Amniotic stem cell (primary cell): ENCODE results near the gene POLE4.
A peak's percentile ranks its signal among the peaks of the same experiment; 100 is the strongest.

ENCODE experiments used
- DNase-seq: peaks from one replicate; lab custom pipeline; 2025; lab: John Stamatoyannopoulos, UW

POLE4 gene, protein sequence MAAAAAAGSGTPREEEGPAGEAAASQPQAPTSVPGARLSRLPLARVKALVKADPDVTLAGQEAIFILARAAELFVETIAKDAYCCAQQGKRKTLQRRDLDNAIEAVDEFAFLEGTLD

DNA sequence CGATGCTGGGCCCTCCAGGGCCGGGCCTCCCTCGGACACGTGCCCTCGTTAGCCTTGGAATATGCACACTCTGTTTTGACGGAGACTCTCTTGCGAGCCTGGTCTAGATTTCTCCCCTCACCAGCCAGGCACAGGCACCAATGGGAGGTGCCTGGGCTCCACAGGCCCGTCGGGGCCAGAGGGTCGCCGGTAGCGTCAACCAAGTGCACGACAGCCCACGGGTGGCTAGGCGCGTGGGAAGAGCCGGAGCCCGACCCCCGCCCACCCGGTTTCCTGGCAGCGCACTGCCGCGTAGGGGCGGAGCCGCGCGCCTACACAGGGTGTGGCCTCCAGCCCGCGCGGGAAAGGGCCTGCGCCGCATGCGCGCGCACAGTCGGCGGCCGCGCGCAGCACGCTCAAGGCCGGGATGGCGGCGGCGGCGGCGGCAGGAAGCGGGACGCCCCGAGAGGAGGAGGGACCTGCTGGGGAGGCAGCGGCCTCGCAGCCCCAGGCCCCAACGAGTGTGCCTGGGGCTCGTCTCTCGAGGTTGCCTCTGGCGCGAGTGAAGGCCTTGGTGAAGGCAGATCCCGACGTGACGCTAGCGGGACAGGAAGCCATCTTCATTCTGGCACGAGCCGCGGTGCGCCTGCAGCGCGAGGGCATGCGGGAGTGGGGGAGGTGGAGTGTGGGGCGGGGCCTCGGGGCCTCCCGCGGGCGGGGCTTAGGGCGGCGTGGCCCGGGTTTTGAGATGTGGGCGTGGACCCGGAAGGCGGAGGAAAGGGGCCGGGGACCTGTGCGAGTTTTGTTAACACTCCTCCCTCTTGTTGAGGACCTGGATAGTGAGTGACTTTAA, at the start of gene POLE4:
POLE4 (plus strand) TSS at position 370 of the 832 bp plus-strand sequence; CDS start at position 407, 37 bp downstream.
- DNase-seq: peak; percentile 50

- DNase-seq: no peak
Measured at GRCh38 chr2:74908748-74909444, 49.5 kb upstream of the POLE4 start.

- DNase-seq: no peak
Measured at GRCh38 chr2:74910245-74910644, 48.2 kb upstream of the POLE4 start.

DNA sequence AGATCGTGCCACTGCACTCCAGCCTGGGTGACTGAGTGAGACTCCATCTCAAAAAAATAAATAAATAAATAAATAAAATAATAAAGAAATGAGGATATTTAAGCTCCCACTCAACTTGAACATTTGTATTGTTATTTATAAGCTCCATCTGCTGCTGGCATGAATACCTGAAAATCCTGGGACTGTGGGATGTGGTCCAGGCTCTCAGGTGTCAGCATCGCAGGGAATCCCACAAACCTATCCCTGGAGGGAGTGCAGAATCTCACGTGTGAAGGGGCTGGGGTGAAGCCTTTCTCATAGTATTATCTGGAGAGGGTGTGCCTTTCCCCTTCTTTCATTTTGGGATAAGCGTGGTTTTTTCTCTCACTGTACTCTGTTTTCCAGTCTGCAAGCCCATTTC, 47.4 kb upstream of the POLE4 start:
- DNase-seq: no peak

GRCh38 chr2:74915743-74916142, 42.7 kb upstream of the POLE4 start:
- no peak for DNase-seq

GRCh38 chr2:74916394-74916793, 42.0 kb upstream of the POLE4 start:
- no peak for DNase-seq

DNA sequence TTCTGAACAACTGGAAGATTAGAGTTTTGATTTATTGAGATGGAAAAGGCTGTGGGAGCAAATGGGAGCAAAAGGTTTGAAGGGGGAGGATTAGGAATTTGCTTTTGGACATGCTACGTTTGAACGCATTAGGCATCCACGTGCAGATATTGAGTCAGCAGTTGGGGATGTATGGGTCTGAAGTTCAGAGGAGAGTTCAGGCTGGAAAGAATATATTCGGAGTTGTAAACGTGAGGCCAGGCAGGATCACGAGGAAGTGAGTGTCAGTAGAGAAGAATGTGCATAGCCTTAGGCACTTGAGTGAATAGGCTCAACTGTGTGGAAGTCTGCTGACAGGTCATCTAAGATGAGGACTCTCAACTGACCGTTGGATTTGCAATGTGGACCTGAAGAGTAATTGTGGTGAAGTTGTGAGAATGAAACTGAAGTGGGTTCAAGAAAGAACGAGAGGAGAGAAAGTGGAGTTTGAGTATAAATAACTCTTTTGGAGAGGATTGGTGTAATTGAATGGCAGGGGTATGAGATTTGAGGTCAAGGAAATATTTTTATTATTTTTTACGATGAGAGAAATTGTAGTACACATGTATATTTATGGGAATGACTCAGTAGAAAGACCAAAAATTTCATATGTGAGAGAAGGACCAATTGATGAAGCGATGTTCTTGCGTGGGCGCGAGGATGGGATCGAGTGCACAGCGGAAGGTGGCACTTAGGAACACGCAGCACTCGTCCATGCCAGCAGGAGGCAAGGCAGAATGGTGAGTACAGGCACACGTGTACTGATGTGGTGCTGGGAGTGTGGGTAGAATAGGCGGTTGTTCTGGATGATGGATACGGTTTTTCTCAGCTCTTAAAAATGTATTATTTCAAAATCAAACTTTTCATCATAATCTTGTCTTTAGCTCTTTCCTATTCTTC, 40.5 kb upstream of the POLE4 start:
- DNase-seq: peak; percentile 84

GRCh38 chr2:74919827-74920226, 38.6 kb upstream of the POLE4 start:
- DNase-seq: no peak

GRCh38 chr2:74921236-74921736, 37.2 kb upstream of the POLE4 start:
- no peak for DNase-seq

- DNase-seq: no peak
Measured at GRCh38 chr2:74922592-74923227, 35.7 kb upstream of the POLE4 start.

- DNase-seq: no peak
Measured at GRCh38 chr2:74924463-74925265, 33.8 kb upstream of the POLE4 start.

DNA sequence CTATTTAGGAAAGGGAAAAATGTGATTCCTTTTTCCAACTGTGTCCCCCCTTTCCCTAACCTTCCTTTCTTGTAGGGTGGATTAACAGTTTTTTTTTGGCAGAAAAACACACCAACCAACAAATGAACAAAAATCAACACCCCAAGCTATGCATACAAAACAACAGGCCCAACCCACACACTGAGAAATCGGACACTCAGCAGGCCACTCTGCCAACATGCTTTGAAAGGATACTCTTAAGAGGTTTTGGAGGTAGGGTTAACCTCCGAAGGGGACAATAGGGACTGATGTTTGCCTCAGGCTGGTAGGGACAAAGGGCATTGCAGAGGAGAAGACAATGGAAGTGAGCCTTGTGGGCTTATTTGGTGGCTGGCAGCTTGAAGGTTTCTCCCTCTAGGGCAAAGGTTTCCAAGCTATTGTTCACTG, 33.1 kb upstream of the POLE4 start:
- no peak for DNase-seq

- no peak for DNase-seq
Measured at GRCh38 chr2:74927621-74928020, 30.8 kb upstream of the POLE4 start.

DNA sequence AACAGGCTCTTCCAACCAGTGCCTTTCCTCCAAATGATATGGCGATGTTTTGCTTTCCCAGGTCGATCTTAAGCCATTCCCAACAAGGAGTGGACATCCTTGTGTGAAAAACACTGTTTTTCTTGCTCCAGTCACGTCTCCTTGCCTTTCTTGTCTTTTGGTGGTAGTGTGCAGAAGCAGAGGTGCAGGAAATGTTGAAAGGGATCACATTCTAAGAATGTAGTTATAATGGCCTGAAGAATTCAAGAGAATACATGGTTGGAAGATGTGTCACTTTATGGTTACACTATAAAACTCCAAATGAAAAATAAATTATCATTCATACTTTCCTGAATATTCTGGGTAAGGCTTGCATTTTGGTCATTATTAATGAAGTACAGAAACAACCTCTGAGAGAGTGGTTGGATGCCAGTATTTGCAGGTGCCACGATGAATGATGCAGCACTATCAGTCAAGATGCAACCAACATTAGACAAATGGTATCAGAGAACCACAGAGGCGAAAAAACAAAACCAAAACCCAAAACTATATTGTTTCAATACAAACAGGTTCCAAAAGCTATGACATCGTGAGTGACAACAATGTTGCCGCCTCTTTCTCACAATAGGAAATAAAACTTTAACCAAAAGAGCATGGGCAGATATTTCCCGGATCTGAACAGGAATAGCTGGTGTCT, 27.5 kb upstream of the POLE4 start:
- DNase-seq: no peak

- no peak for DNase-seq
Measured at GRCh38 chr2:74931940-74932339, 26.5 kb upstream of the POLE4 start.

GRCh38 chr2:74935975-74936391, 22.5 kb upstream of the POLE4 start:
- DNase-seq: no peak

DNA sequence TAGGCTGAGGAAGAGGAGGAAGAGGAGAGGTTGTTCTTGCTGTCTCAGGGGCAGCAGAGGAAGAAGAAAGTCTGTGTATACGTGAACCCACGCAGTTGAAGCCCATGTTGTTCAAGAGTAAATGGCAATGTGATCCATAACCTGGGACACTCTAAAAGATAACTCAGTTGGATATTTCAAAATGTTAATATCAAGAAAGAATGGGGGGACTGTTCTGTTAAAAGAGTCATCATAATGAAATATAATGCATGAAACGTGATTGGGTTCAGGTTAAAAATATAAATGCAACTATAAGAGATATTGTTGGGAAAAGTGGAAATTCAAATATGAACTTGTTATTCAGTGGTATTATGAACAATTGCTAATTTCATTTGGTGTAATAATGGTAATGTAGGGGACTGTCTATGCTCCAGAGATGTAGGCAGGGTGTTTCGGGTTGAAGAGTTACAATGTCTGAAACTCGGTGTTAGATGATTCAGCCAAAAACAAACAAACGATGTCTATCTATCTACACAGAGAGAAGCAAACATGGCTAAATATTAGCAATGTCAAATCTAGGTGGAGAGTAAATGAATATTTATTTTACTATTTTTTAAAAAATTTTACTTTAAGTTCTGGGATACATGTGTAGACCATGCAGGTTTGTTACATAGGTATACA, 21.1 kb upstream of the POLE4 start:
- DNase-seq: no peak

GRCh38 chr2:74938264-74938663, 20.2 kb upstream of the POLE4 start:
- DNase-seq: no peak
